Cardiac fibroblast (primary cell): Measurements from ENCODE around the gene PSMA8.

ENCODE experiments used
- DNase-seq, 2 donors: peaks; one replicate each; pipeline versions ENCODE4 v3.0.0 to v3.0.0-alpha.2; 2010; ENCODE audit warnings: low read depth in 2 of 2
- H3K4me3 ChIP-seq, 2 donors: replicated peaks in 1 of 2; 1 replicate in 1 of 2; 2 replicates in 1 of 2; pipeline ENCODE4 v1.5.1; 2011; ENCODE audit warnings: low read depth in 2 of 2, low read length in 2 of 2, mild to moderate bottlenecking in 2 of 2, moderate library complexity in 1 of 2
- CTCF ChIP-seq: IDR thresholded peaks from one replicate; pipeline ENCODE4 v1.5.1; 2011; ENCODE audit warnings: low read depth, mild to moderate bottlenecking, low read length, inconsistent platforms

PSMA8 gene

GRCh38 chr18:26175481-26175880, 41.8 kb downstream of the PSMA8 start:
- DNase-seq: no peak
- H3K4me3 ChIP-seq: no peak overlapping the region
- no peak for TF ChIP-seq CTCF

GRCh38 chr18:26176134-26176533, 42.5 kb downstream of the PSMA8 start:
- no peak for TF ChIP-seq CTCF
- H3K4me3 ChIP-seq: no peak overlapping the region
- DNase-seq: no peak

DNA sequence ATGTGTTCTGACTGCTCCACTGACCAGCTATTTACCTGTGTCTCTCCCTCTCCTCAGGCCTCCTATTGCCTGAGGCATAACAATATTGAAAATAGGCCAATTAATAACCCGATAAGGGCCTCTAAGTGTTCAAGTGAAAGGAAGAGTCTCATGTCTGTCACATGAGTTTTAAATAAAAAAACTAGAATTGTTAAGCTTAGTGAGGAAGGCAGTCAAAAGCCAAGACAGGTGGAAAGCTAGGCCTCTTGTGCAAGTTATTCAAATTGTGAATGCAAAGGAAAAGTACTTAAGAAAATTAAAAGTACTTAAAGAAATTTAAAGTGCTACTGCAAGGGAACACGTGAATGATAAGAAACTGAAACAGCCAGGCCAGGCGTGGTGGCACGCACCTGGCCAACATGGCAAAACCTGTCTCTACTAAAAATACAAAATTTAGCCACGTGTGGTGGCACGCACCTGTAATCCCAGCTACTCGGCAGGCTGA, 47.7 kb downstream of the PSMA8 start:
- TF ChIP-seq CTCF: no peak
- H3K4me3 ChIP-seq: no peak overlapping the region
- no peak for DNase-seq

DNA sequence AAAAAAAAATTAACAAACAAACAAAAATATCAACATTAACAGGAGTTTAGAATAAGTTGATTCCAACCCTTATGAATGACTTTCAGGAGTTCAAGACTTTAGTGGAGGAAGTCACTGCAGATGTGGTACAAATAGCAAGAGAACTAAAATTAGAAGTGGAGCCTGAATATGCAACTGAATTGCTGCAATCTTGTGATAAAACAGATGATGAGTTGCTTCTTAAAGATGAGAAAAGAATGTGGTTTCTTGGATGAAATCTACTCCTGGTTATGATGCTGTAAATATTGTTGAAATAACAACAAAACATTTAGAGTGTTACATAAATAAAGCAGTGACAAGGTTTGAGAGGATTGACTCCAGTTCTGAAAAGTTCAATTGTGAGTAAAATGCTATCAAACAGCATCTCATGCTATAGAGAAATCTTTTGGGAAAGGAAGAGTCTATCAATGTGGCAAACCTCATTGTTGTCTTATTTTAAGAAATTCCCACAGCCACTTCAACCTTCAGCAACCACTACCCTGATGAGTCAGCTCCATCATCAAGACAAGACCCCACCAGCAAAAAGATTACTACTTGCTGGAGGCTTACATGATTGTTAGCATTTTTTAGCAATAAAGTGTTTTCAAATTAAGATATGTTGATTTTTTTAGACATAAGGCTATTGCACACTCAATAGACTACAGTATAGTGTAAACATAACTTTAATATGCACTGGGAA, 49.9 kb downstream of the PSMA8 start:
- DNase-seq: no peak
- H3K4me3 ChIP-seq: no peak overlapping the region
- TF ChIP-seq CTCF: no peak

DNA sequence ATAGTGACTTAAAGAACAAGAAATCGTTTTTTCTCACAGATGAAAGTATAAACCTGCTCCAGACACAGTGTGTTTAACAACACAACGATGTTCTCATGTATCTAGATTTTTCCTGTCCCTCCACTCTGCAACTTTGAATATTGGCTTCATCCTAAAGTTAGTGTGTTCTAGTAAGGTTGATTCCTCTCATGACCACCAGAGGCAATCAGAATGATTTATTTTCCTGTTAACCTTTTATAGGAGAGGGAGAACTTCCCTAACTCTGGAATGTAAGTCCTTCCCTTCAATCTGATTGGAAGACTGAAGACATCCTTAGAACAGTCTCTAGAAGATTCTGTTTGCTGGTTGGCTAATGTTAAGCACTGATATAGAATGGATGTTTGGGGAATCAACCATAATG, 51.6 kb downstream of the PSMA8 start:
- no peak overlapping the region for H3K4me3 ChIP-seq
- no peak for DNase-seq
- TF ChIP-seq CTCF: no peak

DNA sequence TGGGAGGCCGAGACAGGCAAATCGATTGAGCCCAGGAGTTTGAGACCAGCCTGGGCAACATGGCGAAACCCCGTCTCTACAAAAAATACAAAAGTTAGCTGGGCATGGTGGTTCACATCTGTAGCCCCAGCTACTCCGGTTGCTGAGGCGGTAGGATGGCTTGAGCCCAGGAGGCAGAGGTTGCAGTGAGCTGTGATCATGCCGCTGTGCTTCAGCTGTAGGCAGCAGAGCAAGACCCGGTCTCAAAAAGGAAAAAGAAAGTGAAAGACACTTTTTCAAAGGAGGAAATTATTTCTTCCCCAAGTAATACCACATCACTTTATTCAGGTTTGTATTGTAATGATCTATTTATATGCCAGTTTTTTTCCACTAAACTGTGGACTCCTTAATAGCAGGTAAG, 56.8 kb downstream of the PSMA8 start:
- TF ChIP-seq CTCF: no peak
- no peak for DNase-seq
- H3K4me3 ChIP-seq: no peak overlapping the region

DNA sequence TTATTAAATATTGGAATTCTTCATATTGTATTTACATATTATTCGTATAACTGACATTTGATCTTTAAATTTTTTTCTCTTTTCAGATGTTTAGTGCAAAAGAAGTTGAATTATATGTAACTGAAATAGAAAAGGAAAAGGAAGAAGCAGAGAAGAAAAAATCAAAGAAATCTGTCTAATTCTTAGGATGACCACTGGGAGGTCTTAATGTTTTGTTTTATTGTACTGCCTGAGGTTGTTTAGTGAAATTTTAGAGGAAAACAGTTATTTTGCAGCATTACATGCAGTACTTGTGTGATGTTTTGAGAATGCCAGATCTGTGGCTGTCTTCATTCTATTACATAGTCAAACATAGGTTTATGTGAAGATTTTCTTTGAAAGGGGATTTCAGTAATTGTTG, 58.6 kb downstream of the PSMA8 start:
- TF ChIP-seq CTCF: no peak
- no peak overlapping the region for H3K4me3 ChIP-seq
- DNase-seq: no peak
